HUES48 (cell line): ENCODE measurements around the gene NQO2.

Experiments
- H3K27ac ChIP-seq: one replicate; pipeline ENCODE4 v1.7.0; 2013; ENCODE audit warnings: low read depth, low read length, inconsistent platforms
- H3K27me3 ChIP-seq: 2 replicates; pipeline ENCODE4 v1.6.1; 2013; ENCODE audit warnings: mild to moderate bottlenecking, low read length; ENCODE audit not compliant: control insufficient read depth, insufficient read depth
- H3K36me3 ChIP-seq: 2 replicates; pipeline ENCODE4 v1.6.1; 2013; ENCODE audit warnings: low read length; ENCODE audit not compliant: control insufficient read depth, insufficient read depth
- H3K4me1 ChIP-seq: 2 replicates; pipeline ENCODE4 v1.6.1; 2013; ENCODE audit warnings: mild to moderate bottlenecking, low read length; ENCODE audit not compliant: control insufficient read depth, insufficient read depth
- H3K4me3 ChIP-seq: 2 replicates; pipeline ENCODE4 v1.5.1; 2013; ENCODE audit warnings: mild to moderate bottlenecking, low read depth, low read length
- H3K9ac ChIP-seq: 2 replicates; pipeline ENCODE4 v1.6.1; 2013; ENCODE audit warnings: mild to moderate bottlenecking, low read depth, low read length, moderate library complexity
- H3K9me3 ChIP-seq: 2 replicates; pipeline ENCODE4 v1.6.1; 2013; ENCODE audit warnings: low read length; ENCODE audit not compliant: control insufficient read depth, insufficient read depth

The NQO2 gene

GRCh38 chr6:3032986-3033385 lies 33.3 kb downstream of the NQO2 start:
- Histone ChIP-seq H3K9ac (no peak overlapping the region), H3K9me3 (no peaks in the 10 kb centered on the region), H3K27me3 (no peaks in the 10 kb centered on the region), H3K27ac (no peak overlapping the region), H3K4me1 (peaks cover 9% of the 10 kb centered on the region; the same call in 1 of the 2 replicates), H3K36me3 (no peaks in the 10 kb centered on the region), H3K4me3 (no peak overlapping the region)

DNA sequence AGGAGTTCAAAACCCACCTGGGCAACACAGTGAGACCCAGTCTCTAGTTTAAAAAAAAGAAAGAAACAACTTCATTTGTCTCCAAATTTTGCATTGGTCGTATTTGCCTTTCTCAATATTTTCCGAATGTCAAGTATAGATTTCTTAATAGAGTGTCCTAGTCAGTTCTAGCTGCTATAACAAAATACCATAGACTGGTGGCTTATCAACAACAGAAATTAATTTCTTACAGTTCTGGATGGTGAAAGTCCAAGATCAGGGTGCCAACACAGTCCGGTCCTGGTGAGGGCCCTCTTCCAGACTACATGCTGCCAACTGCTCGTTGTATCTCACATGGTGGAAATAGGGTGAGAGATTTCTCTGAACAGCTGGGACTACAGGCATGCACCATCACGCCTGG lies 34.0 kb downstream of the NQO2 start:
- Histone ChIP-seq H3K4me1 (peaks cover 9% of the 10 kb centered on the region; the same call in 1 of the 2 replicates), H3K36me3 (no peaks in the 10 kb centered on the region), H3K9ac (no peak overlapping the region), H3K27me3 (no peaks in the 10 kb centered on the region), H3K27ac (no peak overlapping the region), H3K4me3 (no peak overlapping the region), H3K9me3 (no peaks in the 10 kb centered on the region)

DNA sequence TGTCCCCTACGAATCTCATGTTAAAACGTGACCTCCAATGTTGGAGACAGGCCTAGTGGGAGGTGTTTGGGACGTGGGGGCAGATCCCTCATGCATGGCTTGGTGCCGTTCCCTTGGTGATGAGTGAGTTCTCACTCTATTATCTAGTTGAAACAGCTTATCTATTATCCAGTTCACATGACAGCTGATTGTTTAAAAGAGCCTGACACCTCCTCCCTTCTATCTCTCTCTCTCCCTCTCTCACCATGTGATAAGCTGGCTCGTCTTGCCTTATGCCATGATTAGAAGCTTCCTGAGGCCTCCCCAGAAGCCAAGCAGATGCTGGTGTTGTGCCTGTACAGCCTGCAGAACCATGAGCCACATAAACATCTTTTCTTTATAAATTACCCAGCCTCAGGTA lies 35.7 kb downstream of the NQO2 start:
- Histone ChIP-seq H3K27me3 (no peaks in the 10 kb centered on the region), H3K27ac (no peak overlapping the region), H3K4me3 (no peak overlapping the region), H3K4me1 (no peaks in the 10 kb centered on the region; the same call in 1 of the 2 replicates), H3K36me3 (no peaks in the 10 kb centered on the region), H3K9me3 (no peaks in the 10 kb centered on the region), H3K9ac (no peak overlapping the region)

DNA sequence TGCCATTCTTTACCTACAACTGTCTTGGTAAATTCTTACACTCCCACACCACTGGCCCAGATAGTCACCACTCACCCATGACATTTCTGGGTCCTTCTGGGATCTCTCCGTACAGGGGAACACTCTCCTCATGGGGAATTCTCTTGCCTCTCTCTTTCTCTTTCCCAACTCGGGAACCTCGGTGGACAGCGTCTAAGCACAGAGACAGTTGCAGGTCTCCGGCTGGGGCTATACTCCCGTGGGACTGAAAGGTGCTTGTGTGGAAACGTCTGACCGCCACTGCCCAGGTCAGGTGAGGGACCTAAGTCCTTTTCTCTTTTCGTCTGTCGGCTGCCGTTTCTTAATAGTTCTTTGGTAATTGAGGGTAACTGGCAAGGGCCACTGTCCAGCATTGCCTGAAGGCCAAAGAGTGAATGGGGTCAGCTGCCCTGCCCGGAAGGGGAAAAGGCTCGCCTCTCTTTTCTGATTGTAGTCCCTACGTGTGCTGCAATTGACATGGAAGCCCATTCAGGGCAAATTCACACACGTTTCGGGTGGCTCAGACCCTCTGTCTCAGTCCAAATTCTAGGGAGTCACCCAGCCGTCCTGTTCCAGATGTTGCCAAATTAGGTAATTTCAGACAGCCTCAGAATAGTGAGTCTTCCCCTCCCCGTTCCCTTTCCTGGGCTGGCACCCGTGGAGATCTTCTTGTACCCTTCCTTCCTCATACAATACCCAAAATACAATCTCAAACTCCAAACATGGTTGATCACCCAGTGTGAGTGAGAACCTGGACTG lies 37.4 kb downstream of the NQO2 start:
- Histone ChIP-seq H3K9ac (no peak overlapping the region), H3K4me3 (no peak overlapping the region), H3K27ac (no peak overlapping the region), H3K9me3 (no peaks in the 10 kb centered on the region), H3K27me3 (no peaks in the 10 kb centered on the region), H3K36me3 (no peaks in the 10 kb centered on the region), H3K4me1 (peaks cover 9% of the 10 kb centered on the region; the same call in 1 of the 2 replicates)

DNA sequence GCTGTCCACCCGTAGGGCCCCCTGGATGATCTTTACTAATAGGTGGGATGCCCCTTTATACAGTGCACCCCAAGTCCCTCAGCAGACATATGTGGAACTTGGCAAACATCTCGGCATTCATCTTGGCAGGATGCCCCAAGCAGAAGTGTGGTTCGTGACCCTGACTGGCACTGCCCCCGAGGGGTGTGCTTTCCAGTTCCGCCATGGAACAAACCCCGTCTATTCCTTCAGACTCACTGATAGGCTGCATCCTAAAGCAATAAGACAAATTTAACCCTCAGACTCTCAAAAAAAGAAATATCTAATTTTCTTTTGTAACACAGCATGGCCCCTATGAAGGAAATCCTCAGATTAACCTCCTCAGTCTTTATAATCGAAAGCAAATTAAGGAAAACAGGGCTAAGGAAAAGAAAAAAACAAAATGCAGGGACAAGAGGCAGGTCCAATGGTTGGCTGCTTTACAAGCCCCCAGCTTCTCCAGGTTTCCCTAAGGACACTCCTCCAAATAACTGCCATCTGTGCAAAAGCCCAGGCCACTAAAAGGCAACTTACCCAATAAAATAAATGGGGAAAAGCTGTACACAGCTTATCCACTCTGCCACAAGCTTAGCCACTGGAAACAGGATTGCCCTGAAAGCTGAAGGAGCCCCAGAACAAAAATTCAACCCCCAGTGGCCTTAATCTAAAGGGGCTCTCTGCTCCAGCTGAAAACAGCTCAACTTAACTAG lies 38.1 kb downstream of the NQO2 start:
- peaks cover 9% of the 10 kb centered on the region; the same call in 1 of the 2 replicates for H3K4me1 ChIP-seq
- H3K9ac ChIP-seq = no peak overlapping the region
- no peak overlapping the region for H3K4me3 ChIP-seq
- no peaks in the 10 kb centered on the region for H3K36me3 ChIP-seq
- H3K27me3 ChIP-seq = no peaks in the 10 kb centered on the region
- H3K9me3 ChIP-seq = no peaks in the 10 kb centered on the region
- no peak overlapping the region for H3K27ac ChIP-seq

- Histone ChIP-seq H3K4me1 (peaks cover 9% of the 10 kb centered on the region; the same call in 1 of the 2 replicates), H3K36me3 (no peaks in the 10 kb centered on the region), H3K27ac (no peak overlapping the region), H3K4me3 (no peak overlapping the region), H3K9ac (no peak overlapping the region), H3K9me3 (no peaks in the 10 kb centered on the region), H3K27me3 (no peaks in the 10 kb centered on the region)
Measured at GRCh38 chr6:3039384-3039783, 39.7 kb downstream of the NQO2 start.

- no peak overlapping the region for H3K9ac ChIP-seq
- H3K4me3 ChIP-seq = no peak overlapping the region
- no peaks in the 10 kb centered on the region for H3K9me3 ChIP-seq
- no peaks in the 10 kb centered on the region for H3K36me3 ChIP-seq
- peaks cover 9% of the 10 kb centered on the region; the same call in 1 of the 2 replicates for H3K4me1 ChIP-seq
- no peak overlapping the region for H3K27ac ChIP-seq
- H3K27me3 ChIP-seq = no peaks in the 10 kb centered on the region
Measured at GRCh38 chr6:3041147-3041546, 41.5 kb downstream of the NQO2 start.

- no peak overlapping the region for H3K9ac ChIP-seq
- no peaks in the 10 kb centered on the region for H3K27me3 ChIP-seq
- peaks cover 9% of the 10 kb centered on the region; the same call in 1 of the 2 replicates for H3K4me1 ChIP-seq
- H3K27ac ChIP-seq = no peak overlapping the region
- H3K9me3 ChIP-seq = no peaks in the 10 kb centered on the region
- H3K4me3 ChIP-seq = no peak overlapping the region
- H3K36me3 ChIP-seq = no peaks in the 10 kb centered on the region
Measured at GRCh38 chr6:3041606-3042005, 41.9 kb downstream of the NQO2 start.

- H3K4me3 ChIP-seq = no peak overlapping the region
- H3K36me3 ChIP-seq = no peaks in the 10 kb centered on the region
- H3K27me3 ChIP-seq = no peaks in the 10 kb centered on the region
- H3K27ac ChIP-seq = no peak overlapping the region
- H3K9me3 ChIP-seq = no peaks in the 10 kb centered on the region
- H3K4me1 ChIP-seq = peaks cover 9% of the 10 kb centered on the region; the same call in 1 of the 2 replicates
- no peak overlapping the region for H3K9ac ChIP-seq
Measured at GRCh38 chr6:3045369-3045768, 45.7 kb downstream of the NQO2 start.

DNA sequence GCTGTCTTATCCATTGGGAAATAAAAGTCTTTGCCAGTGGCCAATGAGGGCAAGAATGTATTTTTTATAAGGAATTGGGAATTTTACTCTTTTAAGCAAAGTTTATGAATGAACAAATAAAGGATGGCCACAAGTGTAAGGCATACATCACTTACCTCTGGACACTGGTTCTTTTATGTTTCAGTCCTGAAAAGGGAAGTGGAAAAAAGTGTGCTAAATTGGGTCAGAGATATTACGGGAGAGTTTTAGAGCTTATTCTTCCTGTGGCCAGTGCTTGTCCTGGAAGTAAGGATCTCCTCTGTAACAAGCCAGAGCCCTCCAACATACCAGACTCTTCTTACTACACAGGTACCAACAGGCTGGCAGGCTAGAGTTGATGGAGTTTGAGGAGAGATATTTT lies 46.1 kb downstream of the NQO2 start:
- H3K27ac ChIP-seq = no peak overlapping the region
- no peaks in the 10 kb centered on the region for H3K9me3 ChIP-seq
- H3K4me3 ChIP-seq = no peak overlapping the region
- H3K9ac ChIP-seq = no peak overlapping the region
- H3K36me3 ChIP-seq = no peaks in the 10 kb centered on the region
- H3K27me3 ChIP-seq = no peaks in the 10 kb centered on the region
- peaks cover 9% of the 10 kb centered on the region; the same call in 1 of the 2 replicates for H3K4me1 ChIP-seq

DNA sequence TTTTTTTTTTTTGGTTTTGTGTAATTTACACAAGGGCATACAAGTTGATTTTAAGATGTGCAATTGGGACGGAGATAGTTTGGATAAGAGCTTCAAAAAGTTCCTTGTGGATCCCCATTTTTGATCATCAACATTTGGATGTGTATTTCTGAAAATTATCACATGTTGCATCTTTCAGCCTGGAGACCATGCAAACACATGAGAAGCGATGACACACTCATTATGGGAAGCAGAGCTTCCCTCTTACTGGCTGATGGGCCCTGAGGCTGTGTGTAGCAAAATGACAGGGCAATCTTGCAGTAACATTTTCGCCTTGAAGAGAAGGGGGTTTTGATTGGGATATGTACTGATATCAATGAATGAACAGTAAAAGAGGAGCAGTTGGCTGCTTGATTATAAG lies 46.6 kb downstream of the NQO2 start:
- H3K4me1 ChIP-seq = peaks cover 7% of the 10 kb centered on the region; the same call in 1 of the 2 replicates
- no peaks in the 10 kb centered on the region for H3K36me3 ChIP-seq
- H3K27me3 ChIP-seq = no peaks in the 10 kb centered on the region
- H3K4me3 ChIP-seq = no peak overlapping the region
- H3K27ac ChIP-seq = no peak overlapping the region
- no peaks in the 10 kb centered on the region for H3K9me3 ChIP-seq
- H3K9ac ChIP-seq = no peak overlapping the region
